Suprapubic skin (tissue), 4 donors: ENCODE results near the gene PRR12. TPM values are rescaled to one million over a fixed set of nuclear protein-coding genes. Genes with fewer than 3 reads are reported as not detected.

Experiments
- DNase-seq, 2 donors: peaks; one replicate each; pipeline ENCODE4 v3.0.0-alpha.2; 2019; ENCODE audit warnings: low spot score in 2 of 2
- H3K27ac ChIP-seq: fragments of 200-600 bp; sonication (generic); one replicate; pipeline ENCODE4 v1.5.1; 2019
- H3K27me3 ChIP-seq: fragments of 200-600 bp; sonication (generic); one replicate; pipeline ENCODE4 v1.5.1; 2019
- H3K36me3 ChIP-seq: fragments of 200-600 bp; sonication (generic); one replicate; pipeline ENCODE4 v1.5.1; 2019
- H3K4me1 ChIP-seq: fragments of 200-600 bp; sonication (generic); one replicate; pipeline ENCODE4 v1.5.1; 2019
- H3K4me3 ChIP-seq: fragments of 200-600 bp; sonication (generic); one replicate; pipeline ENCODE4 v1.5.1; 2019; ENCODE audit warnings: mild to moderate bottlenecking
- H3K9me3 ChIP-seq: fragments of 200-600 bp; sonication (generic); one replicate; pipeline ENCODE4 v1.5.1; 2019
- CTCF ChIP-seq, 2 donors: fragments of 200-600 bp in 1 of 2; fragments of 450-650 bp in 1 of 2; sonication (generic) in 1 of 2; IDR thresholded peaks; one replicate each; pipeline ENCODE4 v1.5.1; 2016 to 2019; ENCODE audit warnings: antibody characterized with exemption in 2 of 2, mild to moderate bottlenecking in 1 of 2, moderate library complexity in 1 of 2
- EP300 ChIP-seq: sonication (generic); formaldehyde crosslinking; IDR thresholded peaks from one replicate; pipeline ENCODE4 v1.6.1; 2017; ENCODE audit warnings: antibody characterized with exemption
- POLR2A ChIP-seq, 2 donors: fragments of 450-650 bp; IDR thresholded peaks; one replicate each; pipeline ENCODE4 v1.6.1; 2017; ENCODE audit warnings: antibody characterized with exemption in 2 of 2, mild to moderate bottlenecking in 2 of 2, moderate library complexity in 2 of 2
- POLR2AphosphoS5 ChIP-seq, 3 donors: sonication (generic); formaldehyde crosslinking; IDR thresholded peaks; one replicate each; pipeline ENCODE4 v1.6.1; 2017; ENCODE audit warnings: antibody characterized with exemption in 3 of 3
- WGBS: methylation state at CpG from one replicate; pipeline ENCODE4 v1.1.5; 2018; 5-methylcytosine and 5-hydroxymethylcytosine counted together
- total RNA-seq, 4 donors: library from RNA; depleted of rRNA; stranded (reverse); fragments of >200 nt; gene quantifications; one replicate each; pipeline ENCODE4 v1.1.0, GENCODE V29; 2016

PRR12 gene
- total RNA-seq, 4 donors from 2014 or later: 24.6 to 50.3 (median 38.9) TPM

DNA sequence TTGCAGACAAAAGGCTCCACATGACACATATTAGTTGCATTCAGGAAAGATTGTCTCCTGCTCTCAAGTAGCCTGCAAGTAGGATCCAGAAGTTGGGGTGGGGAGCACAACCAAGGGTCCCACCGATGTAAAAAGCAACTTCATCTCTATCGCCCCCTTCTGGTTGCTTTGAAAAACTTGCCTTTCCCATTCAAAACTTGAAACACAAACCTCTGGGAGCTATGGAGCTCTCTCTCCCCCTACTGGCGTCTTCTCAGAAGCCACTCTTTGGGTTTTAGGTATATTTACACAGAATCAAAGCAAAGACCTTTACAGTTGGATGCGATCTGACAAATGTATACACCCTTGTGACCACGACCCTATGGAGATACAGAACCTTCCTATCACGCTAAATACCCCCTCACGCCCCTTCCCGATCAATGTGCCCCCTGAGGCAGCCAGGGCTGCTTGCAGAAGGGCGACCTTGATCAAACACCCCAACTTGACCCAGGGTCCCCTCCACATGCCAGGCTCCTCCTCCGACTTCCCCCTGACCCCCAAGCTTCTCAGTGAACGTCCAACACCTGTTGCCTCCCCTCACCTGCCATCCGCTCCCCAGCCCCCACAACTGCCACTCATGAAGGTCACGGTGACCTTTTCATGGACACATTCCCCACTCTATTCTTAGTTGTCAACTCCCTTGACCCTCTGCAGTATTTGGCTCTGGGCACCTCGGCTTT, 20.7 kb upstream of the PRR12 start:
- no peak overlapping the region for H3K4me3 ChIP-seq
- TF ChIP-seq CTCF (IDR thresholded peaks at IDR 0.05) (peak; percentile 98 to 99), POLR2A (IDR thresholded peaks at IDR 0.05) (no peak)
- no peak overlapping the region for H3K27ac ChIP-seq
- no peaks in the 10 kb centered on the region for H3K27me3 ChIP-seq
- peaks cover 6% of the 10 kb centered on the region for H3K36me3 ChIP-seq
- H3K9me3 ChIP-seq: no peaks in the 10 kb centered on the region
- H3K4me1 ChIP-seq: peaks cover 33% of the 10 kb centered on the region
- WGBS: 31% methylated on average over 14 of the region's 14 CpGs
- DNase-seq: no peak

DNA sequence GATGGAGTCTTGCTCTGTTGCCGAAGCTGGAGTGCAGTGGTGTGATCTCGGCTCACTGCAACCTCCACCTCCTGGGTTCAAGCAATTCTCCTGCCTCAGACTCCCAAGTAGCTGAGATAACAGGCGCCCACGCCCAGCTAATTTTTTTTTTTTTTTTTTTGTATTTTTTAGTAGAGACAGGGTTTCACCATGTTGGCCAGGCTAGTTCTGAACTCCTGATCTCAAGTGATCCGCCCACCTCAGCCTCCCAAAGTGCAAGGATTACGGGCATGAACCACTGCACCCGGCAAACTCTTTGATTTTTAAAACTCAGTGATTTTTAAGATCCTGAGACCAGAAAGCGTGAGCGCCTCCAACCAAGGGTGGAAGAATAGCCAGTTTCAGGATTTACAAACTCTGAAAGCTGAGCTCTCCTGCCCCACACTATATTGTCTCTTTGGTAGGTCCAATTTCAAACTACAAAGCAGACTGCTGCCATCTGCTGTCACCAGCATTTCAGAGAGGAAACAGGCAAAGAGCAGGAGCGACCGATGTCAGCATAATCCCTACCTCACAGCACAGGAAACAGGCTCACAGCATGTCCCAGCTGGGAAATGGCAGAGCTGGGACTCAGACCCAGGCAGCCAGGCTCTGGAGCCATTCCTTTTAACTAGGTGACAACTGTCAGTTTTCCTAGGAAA, 19.8 kb upstream of the PRR12 start:
- DNase-seq: no peak
- no peak overlapping the region for H3K27ac ChIP-seq
- no peaks in the 10 kb centered on the region for H3K9me3 ChIP-seq
- TF ChIP-seq CTCF (IDR thresholded peaks at IDR 0.05) (no peak), EP300 (no peak), POLR2AphosphoS5 (IDR thresholded peaks at IDR 0.05) (no peak), POLR2A (IDR thresholded peaks at IDR 0.05) (no peak)
- peaks cover 29% of the 10 kb centered on the region for H3K4me1 ChIP-seq
- 72% methylated on average over 11 of the region's 11 CpGs for WGBS
- H3K4me3 ChIP-seq: no peak overlapping the region
- no peaks in the 10 kb centered on the region for H3K27me3 ChIP-seq
- H3K36me3 ChIP-seq: peaks cover 11% of the 10 kb centered on the region

GRCh38 chr19:49573009-49573408, 18.0 kb upstream of the PRR12 start:
- H3K27me3 ChIP-seq: no peaks in the 10 kb centered on the region
- H3K27ac ChIP-seq: no peak overlapping the region
- H3K4me1 ChIP-seq: peaks cover 23% of the 10 kb centered on the region
- no peak overlapping the region for H3K4me3 ChIP-seq
- H3K9me3 ChIP-seq: no peaks in the 10 kb centered on the region
- 89% methylated on average over 7 of the region's 7 CpGs for WGBS
- TF ChIP-seq POLR2AphosphoS5 (IDR thresholded peaks at IDR 0.05) (no peak), POLR2A (IDR thresholded peaks at IDR 0.05) (no peak), CTCF (IDR thresholded peaks at IDR 0.05) (no peak), EP300 (no peak)
- peaks cover 15% of the 10 kb centered on the region for H3K36me3 ChIP-seq
- no peak for DNase-seq

GRCh38 chr19:49573425-49573824, 17.6 kb upstream of the PRR12 start:
- Histone ChIP-seq H3K27me3 (no peaks in the 10 kb centered on the region), H3K4me3 (no peak overlapping the region), H3K4me1 (peaks cover 23% of the 10 kb centered on the region), H3K27ac (no peak overlapping the region), H3K9me3 (no peaks in the 10 kb centered on the region), H3K36me3 (peaks cover 15% of the 10 kb centered on the region)
- TF ChIP-seq EP300 (no peak), POLR2AphosphoS5 (IDR thresholded peaks at IDR 0.05) (no peak), POLR2A (IDR thresholded peaks at IDR 0.05) (no peak), CTCF (IDR thresholded peaks at IDR 0.05) (no peak)
- no peak for DNase-seq
- 81% methylated on average over 3 of the region's 3 CpGs for WGBS

GRCh38 chr19:49574206-49574755, 16.7 kb upstream of the PRR12 start:
- TF ChIP-seq POLR2A (IDR thresholded peaks at IDR 0.05): no peak
- no peak for TF ChIP-seq POLR2AphosphoS5 (IDR thresholded peaks at IDR 0.05)
- TF ChIP-seq CTCF (IDR thresholded peaks at IDR 0.05): no peak
- no peak for TF ChIP-seq EP300
- 93% methylated on average over 2 of the region's 2 CpGs for WGBS
- peaks cover 15% of the 10 kb centered on the region for H3K36me3 ChIP-seq

More at GRCh38 chr19:49574206-49574755, 16.7 kb upstream of the PRR12 start:
- H3K4me3 ChIP-seq: no peak overlapping the region
- H3K9me3 ChIP-seq: no peaks in the 10 kb centered on the region
- no peaks in the 10 kb centered on the region for H3K27me3 ChIP-seq
- no peak overlapping the region for H3K27ac ChIP-seq
- H3K4me1 ChIP-seq: peaks cover 31% of the 10 kb centered on the region
- no peak for DNase-seq
